Cerebellar cortex (tissue), 1 donor: Measurements from ENCODE around the gene PROCA1.
A peak's percentile ranks its signal among the peaks of the same experiment; 100 is the strongest.

Experiments used
- DNase-seq: peaks from one replicate; pipeline ENCODE4 v3.0.0-alpha.2; 2015; ENCODE audit warnings: low spot score

Gene PROCA1, protein sequence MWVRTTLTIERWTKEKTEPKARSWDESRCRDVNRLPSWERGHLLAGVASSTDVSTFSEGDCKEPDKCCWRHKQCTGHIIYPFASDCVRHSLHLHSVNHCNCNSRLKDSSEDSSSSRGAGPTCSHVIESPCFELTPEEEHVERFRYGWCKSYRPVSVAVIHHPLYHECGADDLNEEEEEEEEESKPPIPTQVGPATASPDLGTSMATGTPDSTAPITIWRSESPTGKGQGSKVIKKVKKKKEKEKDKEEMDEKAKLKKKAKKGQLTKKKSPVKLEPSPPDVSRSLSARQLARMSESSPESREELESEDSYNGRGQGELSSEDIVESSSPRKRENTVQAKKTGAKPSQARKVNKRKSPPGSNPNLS

DNA sequence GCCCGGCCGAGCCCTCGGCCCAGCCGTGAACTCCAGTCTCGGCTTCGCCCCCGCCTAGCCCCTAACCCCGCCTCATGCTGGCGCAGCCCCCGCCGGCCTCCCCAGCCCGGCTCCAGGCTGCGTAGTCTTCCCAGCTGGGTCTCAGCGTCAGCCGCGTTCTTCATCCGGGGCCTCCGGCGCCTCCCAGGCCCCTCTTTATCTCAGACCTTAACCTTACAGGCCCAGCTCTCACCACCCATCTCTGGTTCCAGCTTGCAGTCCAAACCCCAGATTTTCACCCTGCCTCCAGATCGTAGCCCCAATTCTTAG, at the start of gene PROCA1:
Gene PROCA1, minus strand, starts transcription at position 166 of the 309 bp plus-strand sequence. CDS start 228 bp downstream, outside the sequence.
- DNase-seq = no peak

DNA sequence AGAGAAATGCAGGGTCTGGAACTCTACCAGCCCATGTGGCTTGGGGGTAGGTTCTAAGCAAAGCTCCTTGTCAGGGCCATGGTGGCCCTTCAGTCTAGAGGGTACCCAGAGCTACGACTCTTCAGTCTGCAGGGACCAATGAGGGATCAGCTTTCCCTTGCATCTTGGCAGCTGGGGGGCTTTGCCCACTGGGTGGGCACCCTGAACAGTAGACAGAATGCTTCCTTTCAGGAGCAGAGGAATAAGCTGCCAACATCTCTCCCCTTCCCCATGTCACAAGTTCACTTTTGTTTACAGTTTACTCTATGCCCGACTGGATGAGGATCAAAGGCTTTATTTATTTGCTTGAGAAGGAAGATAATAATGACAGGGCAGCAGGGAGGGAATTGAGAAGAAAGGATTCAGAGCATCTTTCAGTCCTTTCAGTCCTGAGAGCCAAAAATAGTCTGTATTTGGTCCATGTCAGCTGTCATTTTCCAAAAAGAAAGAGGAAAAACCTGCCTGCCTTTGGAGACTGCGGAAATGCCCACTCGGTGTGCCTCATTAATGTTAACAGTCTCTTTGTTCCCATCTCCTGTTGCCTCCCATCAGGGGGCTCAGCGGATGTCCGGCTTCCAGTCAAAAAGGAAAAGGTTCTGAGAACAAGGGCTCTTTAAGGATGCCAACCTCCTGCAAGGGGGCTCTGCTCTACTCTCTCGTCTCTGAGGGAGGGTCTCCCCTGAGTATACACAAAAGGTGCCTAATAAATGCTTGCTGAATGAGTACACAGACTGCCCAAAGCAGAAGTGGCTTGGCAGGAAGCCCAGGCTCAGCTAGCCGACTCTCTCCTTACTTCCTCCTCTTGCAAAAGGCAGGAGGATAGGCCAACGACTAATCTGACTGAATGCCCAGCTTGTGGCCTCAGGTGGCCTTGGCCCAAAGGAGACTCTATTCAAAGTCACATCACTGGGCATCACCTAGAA, 49.2 kb upstream of the PROCA1 start:
- DNase-seq = peak; percentile 90

DNA sequence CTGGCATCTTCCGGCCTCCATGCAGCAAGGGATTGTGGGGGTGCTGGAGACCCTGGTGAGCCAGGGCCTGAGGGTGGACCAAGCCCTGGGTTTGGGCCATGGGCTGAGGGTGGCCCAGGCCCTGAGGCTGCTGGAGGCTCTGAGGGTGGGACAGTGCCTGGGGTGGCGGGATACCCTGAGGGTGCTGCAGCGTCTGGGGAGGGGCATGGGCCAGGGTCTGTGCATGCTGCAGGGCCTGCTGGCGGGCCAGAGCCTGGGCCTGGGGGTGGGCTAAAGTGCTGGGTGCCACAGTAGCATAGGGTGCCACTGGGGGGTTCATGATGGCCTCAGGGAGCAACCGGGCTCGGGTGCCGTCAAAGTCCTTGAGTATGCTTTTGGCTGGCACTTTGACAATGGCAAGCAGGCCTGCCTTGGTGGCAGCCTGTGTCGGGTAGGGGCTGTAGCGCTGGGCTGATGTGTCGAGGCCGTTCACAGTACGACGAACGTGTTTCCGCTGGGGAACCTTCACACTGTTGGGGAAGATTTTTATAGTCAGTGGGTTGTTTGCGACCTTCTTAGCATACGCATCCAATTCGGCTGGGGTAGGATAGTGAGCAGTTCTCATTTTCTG, 47.7 kb upstream of the PROCA1 start:
- no peak for DNase-seq

- no peak for DNase-seq
Observed at GRCh38 chr17:28758411-28759121, 46.9 kb upstream of the PROCA1 start.

DNA sequence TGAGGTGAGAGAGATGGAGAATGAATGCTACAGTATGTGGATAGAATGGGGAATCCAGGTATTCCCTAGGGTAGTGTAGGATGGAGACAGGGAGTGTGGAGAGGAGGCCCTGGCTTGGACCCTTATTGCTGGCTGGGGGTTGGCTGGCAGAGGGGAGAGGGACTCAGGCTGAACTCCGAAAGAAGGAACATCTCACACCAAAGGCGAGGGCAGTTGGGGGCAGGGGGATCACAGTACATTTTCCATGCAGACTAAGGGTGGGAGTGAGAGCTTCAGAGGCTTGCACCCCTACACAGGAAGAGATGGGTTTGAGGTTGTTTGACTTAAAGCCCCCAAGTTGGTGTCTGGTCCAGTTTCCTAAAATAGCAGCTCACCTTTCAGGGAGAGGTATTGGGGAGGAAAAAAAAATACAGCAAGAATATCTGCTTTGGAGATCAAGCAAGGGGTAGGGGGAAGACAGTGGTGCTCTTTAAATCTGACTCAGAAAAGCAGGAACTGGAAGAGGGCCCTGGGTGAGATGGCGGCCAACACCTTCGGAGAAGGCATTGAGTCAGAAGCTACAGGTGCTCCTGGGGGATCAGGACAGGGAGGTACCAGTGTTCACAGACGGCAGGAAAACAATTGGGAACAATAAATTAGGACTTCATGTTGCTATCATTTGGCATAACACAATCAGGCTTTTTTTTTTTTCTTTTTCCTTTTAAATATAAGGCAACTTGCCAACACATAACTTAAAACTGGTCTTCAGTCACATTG, 44.5 kb upstream of the PROCA1 start:
- DNase-seq = no peak

DNA sequence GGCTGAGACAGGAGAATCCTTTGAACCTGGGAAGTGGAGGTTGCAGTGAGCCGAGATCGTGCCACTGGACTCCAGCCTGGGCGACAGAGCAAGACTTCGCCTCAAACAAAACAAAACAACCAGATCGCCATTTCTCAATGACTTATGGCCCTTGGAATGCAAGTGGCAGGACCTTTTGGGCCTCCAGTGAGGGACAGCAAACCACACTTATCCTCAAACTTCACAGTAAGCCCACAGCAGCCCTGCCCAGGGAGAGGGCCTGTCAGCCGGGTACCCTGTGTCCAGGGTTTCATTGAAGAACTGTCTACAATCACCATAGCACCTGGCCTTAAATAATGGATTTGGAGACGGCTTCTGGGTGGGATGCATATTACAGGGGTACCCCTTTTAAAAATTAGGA, 43.8 kb upstream of the PROCA1 start:
- DNase-seq = no peak

GRCh38 chr17:28751600-28752366, 40.1 kb upstream of the PROCA1 start:
- DNase-seq = no peak

DNA sequence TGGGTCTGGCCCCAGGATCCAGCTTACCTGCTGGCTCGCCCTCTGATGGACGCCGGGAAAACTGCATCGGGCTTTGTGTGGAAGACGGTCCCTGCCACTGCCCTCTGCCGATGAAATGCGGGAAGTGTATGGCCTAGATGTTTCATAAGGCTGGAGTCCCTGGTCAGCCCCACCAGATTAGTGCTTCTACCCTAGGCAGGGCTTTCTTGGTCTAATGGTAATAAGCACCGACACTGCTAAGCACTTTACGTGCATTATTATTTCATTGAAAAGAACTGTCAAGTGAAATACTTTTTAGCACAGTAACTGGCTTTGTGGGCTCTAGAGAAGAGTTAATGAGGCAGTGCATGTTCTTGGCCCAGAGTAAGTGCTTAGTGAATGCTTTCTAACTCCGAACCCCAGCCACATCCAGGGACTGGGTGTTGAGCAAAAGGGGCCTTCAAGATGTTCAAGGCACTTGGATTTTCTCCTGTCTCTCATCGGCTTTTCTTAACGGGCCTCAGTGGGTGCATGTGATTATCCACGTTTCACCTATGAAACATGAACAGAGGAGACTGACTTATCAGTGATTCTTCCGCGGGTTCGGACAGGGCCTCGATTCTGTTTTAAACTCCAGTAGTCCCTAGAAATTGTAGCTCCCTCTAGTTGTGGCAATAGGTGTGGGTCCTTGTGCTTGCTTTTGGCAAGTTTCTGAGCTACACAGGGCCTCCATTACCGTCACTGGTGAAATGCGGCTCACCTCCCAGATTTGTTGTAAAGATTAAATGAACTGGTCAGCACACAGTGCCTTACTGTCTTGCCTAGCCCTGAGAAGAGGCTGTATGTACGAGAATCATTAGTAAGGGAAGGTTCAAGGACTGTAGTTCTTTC, 38.7 kb upstream of the PROCA1 start:
- peak; percentile 96 for DNase-seq

- DNase-seq = no peak
Observed at GRCh38 chr17:28749516-28750177, 38.0 kb upstream of the PROCA1 start.

DNA sequence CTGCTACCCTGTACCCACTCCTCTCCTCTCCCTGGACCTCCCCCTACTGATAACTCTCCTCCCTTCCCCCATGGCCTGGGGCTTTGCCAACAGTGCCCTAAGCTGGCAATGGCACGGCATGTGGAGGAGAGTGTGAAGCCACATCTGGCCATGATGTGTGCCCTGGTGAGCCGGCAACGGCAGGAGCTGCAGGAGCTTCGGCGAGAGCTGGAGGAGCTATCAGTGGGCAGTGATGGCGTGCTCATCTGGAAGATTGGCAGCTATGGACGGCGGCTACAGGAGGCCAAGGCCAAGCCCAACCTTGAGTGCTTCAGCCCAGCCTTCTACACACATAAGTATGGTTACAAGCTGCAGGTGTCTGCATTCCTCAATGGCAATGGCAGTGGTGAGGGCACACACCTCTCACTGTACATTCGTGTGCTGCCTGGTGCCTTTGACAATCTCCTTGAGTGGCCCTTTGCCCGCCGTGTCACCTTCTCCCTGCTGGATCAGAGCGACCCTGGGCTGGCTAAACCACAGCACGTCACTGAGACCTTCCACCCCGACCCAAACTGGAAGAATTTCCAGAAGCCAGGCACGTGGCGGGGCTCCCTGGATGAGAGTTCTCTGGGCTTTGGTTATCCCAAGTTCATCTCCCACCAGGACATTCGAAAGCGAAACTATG, 37.3 kb upstream of the PROCA1 start:
- DNase-seq = peak; percentile 25

DNA sequence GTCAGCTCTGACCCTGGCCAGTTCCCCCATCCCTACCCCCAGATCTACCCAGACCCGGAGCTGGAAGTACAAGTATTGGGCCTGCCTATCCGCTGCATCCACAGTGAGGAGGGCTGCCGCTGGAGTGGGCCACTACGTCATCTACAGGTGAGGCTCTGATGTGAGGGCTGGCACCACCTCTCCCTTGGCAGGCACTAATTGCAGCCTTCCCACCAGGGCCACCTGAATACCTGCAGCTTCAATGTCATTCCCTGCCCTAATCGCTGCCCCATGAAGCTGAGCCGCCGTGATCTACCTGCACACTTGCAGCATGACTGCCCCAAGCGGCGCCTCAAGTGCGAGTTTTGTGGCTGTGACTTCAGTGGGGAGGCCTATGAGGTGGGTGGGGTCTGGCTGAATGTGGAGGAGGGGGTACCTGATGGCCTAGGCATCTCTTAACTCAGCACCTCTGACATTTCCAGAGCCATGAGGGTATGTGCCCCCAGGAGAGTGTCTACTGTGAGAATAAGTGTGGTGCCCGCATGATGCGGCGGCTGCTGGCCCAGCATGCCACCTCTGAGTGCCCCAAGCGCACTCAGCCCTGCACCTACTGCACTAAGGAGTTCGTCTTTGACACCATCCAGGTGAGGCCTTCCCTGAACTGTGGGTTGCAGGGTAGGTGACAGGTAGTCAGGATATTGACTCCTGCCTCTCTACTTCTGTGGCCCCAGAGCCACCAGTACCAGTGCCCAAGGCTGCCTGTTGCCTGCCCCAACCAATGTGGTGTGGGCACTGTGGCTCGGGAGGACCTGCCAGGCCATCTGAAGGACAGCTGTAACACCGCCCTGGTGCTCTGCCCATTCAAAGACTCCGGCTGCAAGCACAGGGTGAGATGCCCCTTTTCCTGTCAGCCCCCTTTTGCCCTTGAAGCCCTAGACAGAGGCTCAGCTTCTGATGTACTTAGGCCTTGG, 36.4 kb upstream of the PROCA1 start:
- DNase-seq = no peak

- peak; percentile 71 for DNase-seq
Observed at GRCh38 chr17:28747051-28747691, 35.5 kb upstream of the PROCA1 start.

GRCh38 chr17:28746611-28747050, 34.9 kb upstream of the PROCA1 start:
- peak; percentile 34 for DNase-seq

GRCh38 chr17:28745786-28746411, 34.2 kb upstream of the PROCA1 start:
- DNase-seq = no peak

GRCh38 chr17:28744972-28745785, 33.5 kb upstream of the PROCA1 start:
- DNase-seq = peak; percentile 62
